Uterus (tissue), 4 donors: ENCODE data around the gene GALNT11. TPM values are rescaled to one million over a fixed set of nuclear protein-coding genes. Genes with fewer than 3 reads are reported as not detected.

ENCODE experiments used
- DNase-seq, 2 donors: peaks; one replicate each; pipeline ENCODE4 v3.0.0-alpha.2; 2019 to 2020
- H3K27ac ChIP-seq, 2 donors: fragments of 200-600 bp; sonication (generic); 1 replicate in 1 of 2; 2 replicates in 1 of 2; pipeline ENCODE4 v1.5.1; 2016 to 2018
- H3K27me3 ChIP-seq, 2 donors: fragments of 200-600 bp; sonication (generic); one replicate each; pipeline ENCODE4 v1.5.1; 2018 to 2019; ENCODE audit warnings: control low read depth in 1 of 2
- H3K36me3 ChIP-seq, 2 donors: fragments of 200-600 bp; sonication (generic); one replicate each; pipeline ENCODE4 v1.5.1; 2019; ENCODE audit warnings: control low read depth in 1 of 2
- H3K4me1 ChIP-seq, 2 donors: fragments of 200-600 bp; sonication (generic); one replicate each; pipeline ENCODE4 v1.5.1; 2018 to 2019; ENCODE audit warnings: control low read depth in 1 of 2
- H3K4me3 ChIP-seq, 2 donors: fragments of 200-600 bp; sonication (generic); 1 replicate in 1 of 2; 2 replicates in 1 of 2; pipeline ENCODE4 v1.5.1; 2018 to 2019; ENCODE audit warnings: mild to moderate bottlenecking in 1 of 2
- H3K9me3 ChIP-seq, 2 donors: fragments of 200-600 bp; sonication (generic); one replicate each; pipeline ENCODE4 v1.5.1; 2019; ENCODE audit warnings: control low read depth in 1 of 2
- CTCF ChIP-seq, 4 experiments: fragments of 200-600 bp in 2 of 4; fragments of 450-650 bp in 2 of 4; sonication (generic) in 2 of 4; IDR thresholded peaks; one replicate each; pipeline ENCODE4 v1.5.1; 2016 to 2019; ENCODE audit warnings: antibody characterized with exemption in 4 of 4, mild to moderate bottlenecking in 2 of 4, moderate library complexity in 1 of 4
- POLR2A ChIP-seq, 2 donors: fragments of 450-650 bp; IDR thresholded peaks; one replicate each; pipeline ENCODE4 v1.6.1; 2016; ENCODE audit warnings: antibody characterized with exemption in 2 of 2, mild to moderate bottlenecking in 1 of 2, moderate library complexity in 1 of 2
- intact Hi-C: fragments of 100-400 bp; cut with DNase I; formaldehyde crosslinking; loops from one replicate; pipeline ENCODE4 v1.15.1; 2023; ENCODE audit warnings: low total_unique reads
- total RNA-seq, 4 donors: library from RNA; depleted of rRNA in 3 of 4; stranded (reverse); fragments of >200 nt in 3 of 4; gene quantifications; one replicate each; pipeline versions ENCODE4 v1.1.0 to v1.2.4, GENCODE V29; 2014 to 2023
- donor health status: DM: yes; HTN: yes; CAD: no.

GALNT11 gene
- total RNA-seq, 4 donors from 2014 or later = 30.3 to 91.9 (median 34.4) TPM

GRCh38 chr7:152103066-152103465, 77.6 kb downstream of the GALNT11 start:
- Histone ChIP-seq H3K36me3 (no peaks in the 10 kb centered on the region), H3K27me3 (no peaks in the 10 kb centered on the region), H3K4me3 (no peak overlapping the region), H3K4me1 (no peaks in the 10 kb centered on the region), H3K9me3 (no peaks in the 10 kb centered on the region), H3K27ac (no peak overlapping the region)
- intact Hi-C loops = no loop called here
- DNase-seq = no peak
- TF ChIP-seq POLR2A (IDR thresholded peaks at IDR 0.05) (no peak), CTCF (IDR thresholded peaks at IDR 0.05) (no peak)

- TF ChIP-seq POLR2A (IDR thresholded peaks at IDR 0.05) (no peak), CTCF (IDR thresholded peaks at IDR 0.05) (no peak)
- no peaks in the 10 kb centered on the region for H3K4me1 ChIP-seq
- intact Hi-C loops = no loop called here
Measured at GRCh38 chr7:152103691-152104090, 78.2 kb downstream of the GALNT11 start.

GRCh38 chr7:152105205-152105604, 79.7 kb downstream of the GALNT11 start:
- H3K36me3 ChIP-seq = no peaks in the 10 kb centered on the region
- no peaks in the 10 kb centered on the region for H3K27me3 ChIP-seq
- no peaks in the 10 kb centered on the region for H3K9me3 ChIP-seq
- no peak overlapping the region for H3K27ac ChIP-seq
- no peaks in the 10 kb centered on the region for H3K4me1 ChIP-seq
- no peak overlapping the region for H3K4me3 ChIP-seq
- intact Hi-C loops = no loop called here
- TF ChIP-seq POLR2A (IDR thresholded peaks at IDR 0.05) (no peak), CTCF (IDR thresholded peaks at IDR 0.05) (no peak)
- no peak for DNase-seq

More at GRCh38 chr7:152103691-152104090, 78.2 kb downstream of the GALNT11 start:
- Histone ChIP-seq H3K9me3 (no peaks in the 10 kb centered on the region), H3K4me3 (no peak overlapping the region), H3K36me3 (no peaks in the 10 kb centered on the region), H3K27ac (no peak overlapping the region), H3K27me3 (no peaks in the 10 kb centered on the region)
- no peak for DNase-seq

DNA sequence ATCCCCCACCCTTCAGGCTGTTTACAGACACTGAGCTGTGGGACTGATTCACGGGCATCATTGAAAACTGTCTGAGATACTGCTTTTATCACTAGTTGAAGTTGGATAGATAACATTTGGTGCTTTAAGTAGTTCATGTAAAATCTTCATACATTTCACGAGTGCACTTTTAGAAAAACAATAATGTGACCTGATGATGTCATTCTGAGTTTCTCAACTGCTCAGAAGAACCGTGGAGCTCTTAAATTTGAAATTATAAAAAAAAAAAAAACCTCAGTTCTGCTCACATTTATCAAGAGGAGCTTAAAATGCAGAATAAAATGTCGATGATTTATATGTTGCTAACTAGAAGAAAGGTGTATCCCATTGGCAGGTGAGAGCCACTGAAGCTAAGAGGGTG, 81.5 kb downstream of the GALNT11 start:
- DNase-seq = no peak
- no peaks in the 10 kb centered on the region for H3K27me3 ChIP-seq
- H3K4me1 ChIP-seq = no peaks in the 10 kb centered on the region
- no peak overlapping the region for H3K4me3 ChIP-seq
- no peak for TF ChIP-seq CTCF (IDR thresholded peaks at IDR 0.05)
- TF ChIP-seq POLR2A (IDR thresholded peaks at IDR 0.05) = no peak
- intact Hi-C loops = no loop called here
- no peaks in the 10 kb centered on the region for H3K36me3 ChIP-seq
- no peaks in the 10 kb centered on the region for H3K9me3 ChIP-seq
- H3K27ac ChIP-seq = no peak overlapping the region

DNA sequence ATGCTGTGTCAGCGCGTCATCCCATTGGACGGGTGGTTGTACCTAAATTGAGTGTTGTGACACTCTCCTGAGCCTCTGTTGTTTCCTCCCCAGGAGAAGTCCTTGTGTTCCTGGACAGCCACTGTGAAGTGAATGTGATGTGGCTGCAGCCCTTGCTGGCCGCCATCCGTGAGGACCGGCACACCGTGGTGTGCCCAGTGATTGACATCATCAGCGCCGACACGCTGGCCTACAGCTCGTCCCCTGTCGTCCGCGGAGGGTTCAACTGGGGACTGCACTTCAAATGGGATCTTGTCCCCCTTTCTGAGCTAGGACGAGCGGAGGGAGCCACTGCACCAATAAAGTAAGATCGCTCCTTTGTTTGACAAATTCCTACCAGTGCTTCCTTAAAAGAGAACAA, 82.5 kb downstream of the GALNT11 start:
- Histone ChIP-seq H3K36me3 (no peaks in the 10 kb centered on the region), H3K4me3 (no peak overlapping the region), H3K9me3 (no peaks in the 10 kb centered on the region), H3K27me3 (no peaks in the 10 kb centered on the region), H3K4me1 (no peaks in the 10 kb centered on the region), H3K27ac (no peak overlapping the region)
- TF ChIP-seq POLR2A (IDR thresholded peaks at IDR 0.05) (no peak), CTCF (IDR thresholded peaks at IDR 0.05) (no peak)
- intact Hi-C loops = no loop called here
- DNase-seq = no peak
